Measurements from ENCODE around the gene CABLES1. TPM values are rescaled to one million over a fixed set of nuclear protein-coding genes. Genes with fewer than 3 reads are reported as not detected.

Gene CABLES1
- total RNA-seq, 2 donors from 2014 or later = 9.9 to 16.7 TPM

DNA sequence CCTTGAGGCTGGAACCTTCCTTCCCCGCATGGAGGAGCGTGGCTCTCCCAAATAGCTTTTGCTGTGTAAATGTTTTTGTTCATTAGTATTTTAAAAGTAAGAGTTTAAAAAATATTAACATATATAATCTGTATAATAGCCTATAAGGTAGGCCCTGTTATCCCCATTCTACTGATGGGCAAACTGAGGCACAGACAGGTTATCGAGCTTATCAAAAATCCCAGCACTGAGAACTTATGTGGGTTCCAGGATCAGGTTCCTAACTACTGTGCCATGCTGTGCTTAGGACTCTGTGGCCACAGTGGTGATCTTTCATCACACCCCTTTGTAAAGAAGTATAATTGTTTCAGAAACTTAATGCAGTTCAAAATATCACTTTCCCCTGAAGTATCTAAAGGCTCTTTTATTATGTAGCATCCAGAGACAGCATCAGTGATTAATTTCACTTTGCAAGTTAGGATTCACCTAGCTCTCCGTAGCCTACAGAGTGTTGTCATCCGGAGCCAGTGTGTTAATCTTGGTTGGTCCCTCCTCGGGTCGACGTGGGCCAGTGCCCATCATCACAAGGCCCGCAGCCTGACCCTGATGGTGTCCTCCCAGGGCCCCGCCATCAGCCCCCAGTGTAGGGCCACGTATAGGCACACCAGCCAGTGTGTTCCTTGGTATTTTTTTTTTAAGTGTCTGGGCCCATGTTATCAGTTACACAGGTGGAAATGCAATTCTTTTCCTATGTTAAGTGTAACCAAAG is 28.7 kb downstream of the CABLES1 start:
- peaks cover 30% of the 10 kb centered on the region for H3K4me1 Mint-ChIP-seq
- Histone ChIP-seq H3K27ac (ENCODE audit: low read depth, low read length) (no peak overlapping the region), H3K36me3 (ENCODE audit: control insufficient read depth, insufficient read depth, low read length) (no peaks in the 10 kb centered on the region), H3K27me3 (ENCODE audit: control insufficient read depth, insufficient read depth, low read length, poor library complexity, severe bottlenecking) (no peaks in the 10 kb centered on the region), H3K4me1 (ENCODE audit: control insufficient read depth, insufficient read depth, low read length) (no peaks in the 10 kb centered on the region), H3K9ac (ENCODE audit: extremely low read depth, low read length, poor library complexity, severe bottlenecking) (no peak overlapping the region), H3K4me3 (ENCODE audit: low read length) (no peak overlapping the region), H3K9me3 (ENCODE audit: control insufficient read depth, low read length) (no peaks in the 10 kb centered on the region)
- WGBS, 2 experiments (ENCODE audit: insufficient coverage in 1 of 2, insufficient read length in 1 of 2) = 90 to 100% methylated on average over 4 to 10 of the region's 11 CpGs
- H3K9me3 Mint-ChIP-seq = no peaks in the 10 kb centered on the region
- H3K27ac Mint-ChIP-seq = no peak overlapping the region
- no peaks in the 10 kb centered on the region for H3K27me3 Mint-ChIP-seq (ENCODE audit: insufficient read depth)
- peaks cover 8% of the 10 kb centered on the region for H3K36me3 Mint-ChIP-seq (ENCODE audit: low read depth)
- TF ChIP-seq, protein P1, sequence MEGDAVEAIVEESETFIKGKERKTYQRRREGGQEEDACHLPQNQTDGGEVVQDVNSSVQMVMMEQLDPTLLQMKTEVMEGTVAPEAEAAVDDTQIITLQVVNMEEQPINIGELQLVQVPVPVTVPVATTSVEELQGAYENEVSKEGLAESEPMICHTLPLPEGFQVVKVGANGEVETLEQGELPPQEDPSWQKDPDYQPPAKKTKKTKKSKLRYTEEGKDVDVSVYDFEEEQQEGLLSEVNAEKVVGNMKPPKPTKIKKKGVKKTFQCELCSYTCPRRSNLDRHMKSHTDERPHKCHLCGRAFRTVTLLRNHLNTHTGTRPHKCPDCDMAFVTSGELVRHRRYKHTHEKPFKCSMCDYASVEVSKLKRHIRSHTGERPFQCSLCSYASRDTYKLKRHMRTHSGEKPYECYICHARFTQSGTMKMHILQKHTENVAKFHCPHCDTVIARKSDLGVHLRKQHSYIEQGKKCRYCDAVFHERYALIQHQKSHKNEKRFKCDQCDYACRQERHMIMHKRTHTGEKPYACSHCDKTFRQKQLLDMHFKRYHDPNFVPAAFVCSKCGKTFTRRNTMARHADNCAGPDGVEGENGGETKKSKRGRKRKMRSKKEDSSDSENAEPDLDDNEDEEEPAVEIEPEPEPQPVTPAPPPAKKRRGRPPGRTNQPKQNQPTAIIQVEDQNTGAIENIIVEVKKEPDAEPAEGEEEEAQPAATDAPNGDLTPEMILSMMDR (conservative IDR thresholded peaks at IDR 0.05) = no peak
- H3K4me3 Mint-ChIP-seq = no peak overlapping the region
- DNase-seq = peak; percentile 33

DNA sequence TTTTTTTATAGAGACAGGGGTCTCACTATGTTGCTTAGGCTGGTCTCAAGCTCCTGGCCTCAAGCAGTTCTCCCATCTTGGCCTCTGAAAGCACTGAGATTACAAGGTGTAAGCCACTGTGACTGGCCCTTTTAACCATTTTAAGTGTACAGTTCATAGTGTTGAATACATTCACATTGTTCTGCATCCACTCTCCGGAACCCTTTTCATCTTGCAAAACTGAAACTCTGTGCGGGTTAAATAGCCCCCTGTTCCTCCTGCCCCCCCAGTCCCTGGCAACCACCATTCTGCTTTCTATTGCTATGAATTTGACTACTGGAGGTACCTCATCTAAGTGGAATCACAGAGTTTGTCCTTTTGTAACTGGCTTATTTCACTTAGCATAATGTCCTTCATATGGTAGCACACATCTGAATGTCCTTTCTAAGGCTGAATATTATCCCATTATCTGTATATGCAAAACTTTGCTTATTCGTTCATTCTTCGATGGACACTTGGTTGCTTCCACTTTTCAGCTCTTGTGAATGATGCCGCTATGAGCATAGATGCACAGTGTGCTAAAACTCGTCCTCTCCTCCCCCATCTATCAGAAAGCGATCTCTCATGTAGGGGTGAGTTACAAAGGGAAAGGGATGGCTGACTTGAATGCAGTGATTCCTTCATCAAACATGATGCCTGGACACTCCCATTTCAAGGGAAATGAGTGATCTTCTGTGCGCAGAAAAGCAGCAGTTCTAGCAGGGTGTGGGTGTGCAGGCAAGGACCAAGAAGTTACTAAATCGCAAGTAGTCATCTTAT is 30.2 kb downstream of the CABLES1 start:
- WGBS, 2 experiments (ENCODE audit: insufficient coverage in 1 of 2, insufficient read length in 1 of 2) = 95% methylated on average over 8 to 9 of the region's 9 CpGs
- Mint-ChIP-seq H3K36me3 (ENCODE audit: low read depth) (peaks cover 8% of the 10 kb centered on the region), H3K9me3 (no peaks in the 10 kb centered on the region), H3K4me1 (peaks cover 30% of the 10 kb centered on the region), H3K4me3 (no peak overlapping the region), H3K27ac (no peak overlapping the region), H3K27me3 (ENCODE audit: insufficient read depth) (no peaks in the 10 kb centered on the region)
- H3K4me3 ChIP-seq (ENCODE audit: low read length) = no peak overlapping the region
- TF ChIP-seq, protein P1 (conservative IDR thresholded peaks at IDR 0.05) = no peak
- no peaks in the 10 kb centered on the region for H3K9me3 ChIP-seq (ENCODE audit: control insufficient read depth, low read length)
- peak; percentile 32 for DNase-seq
- H3K4me1 ChIP-seq (ENCODE audit: control insufficient read depth, insufficient read depth, low read length) = no peaks in the 10 kb centered on the region
- H3K36me3 ChIP-seq (ENCODE audit: control insufficient read depth, insufficient read depth, low read length) = no peaks in the 10 kb centered on the region
- H3K27me3 ChIP-seq (ENCODE audit: control insufficient read depth, insufficient read depth, low read length, poor library complexity, severe bottlenecking) = no peaks in the 10 kb centered on the region
- H3K27ac ChIP-seq (ENCODE audit: low read depth, low read length) = no peak overlapping the region
- H3K9ac ChIP-seq (ENCODE audit: extremely low read depth, low read length, poor library complexity, severe bottlenecking) = no peak overlapping the region

- Histone ChIP-seq H3K27me3 (ENCODE audit: control insufficient read depth, insufficient read depth, low read length, poor library complexity, severe bottlenecking) (no peaks in the 10 kb centered on the region), H3K27ac (ENCODE audit: low read depth, low read length) (no peak overlapping the region), H3K9me3 (ENCODE audit: control insufficient read depth, low read length) (no peaks in the 10 kb centered on the region), H3K36me3 (ENCODE audit: control insufficient read depth, insufficient read depth, low read length) (no peaks in the 10 kb centered on the region), H3K4me1 (ENCODE audit: control insufficient read depth, insufficient read depth, low read length) (no peaks in the 10 kb centered on the region), H3K4me3 (ENCODE audit: low read length) (no peak overlapping the region), H3K9ac (ENCODE audit: extremely low read depth, low read length, poor library complexity, severe bottlenecking) (no peak overlapping the region)
- 80% methylated on average over 5 to 6 of the region's 7 CpGs for WGBS, 2 experiments (ENCODE audit: insufficient coverage in 1 of 2, insufficient read length in 1 of 2)
- peak overlapping the region; percentile 56 for H3K27ac Mint-ChIP-seq
- no peak overlapping the region for H3K4me3 Mint-ChIP-seq
- H3K4me1 Mint-ChIP-seq = peaks cover 35% of the 10 kb centered on the region
- peaks cover 1% of the 10 kb centered on the region for H3K36me3 Mint-ChIP-seq (ENCODE audit: low read depth)
- H3K9me3 Mint-ChIP-seq = no peaks in the 10 kb centered on the region
- no peaks in the 10 kb centered on the region for H3K27me3 Mint-ChIP-seq (ENCODE audit: insufficient read depth)
- TF ChIP-seq, protein P1 (conservative IDR thresholded peaks at IDR 0.05) = no peak
- DNase-seq = peak; percentile 36
Observed at GRCh38 chr18:23166891-23167541, 31.7 kb downstream of the CABLES1 start.
